Smooth muscle cell (in vitro differentiated cells): Measurements from ENCODE around the gene PTPRN. TPM values are rescaled to one million over a fixed set of nuclear protein-coding genes. Genes with fewer than 3 reads are reported as not detected.

Source experiments
- DNase-seq: peaks from one replicate; lab custom pipeline; 2025; ENCODE audit not compliant: unreplicated experiment; lab: John Stamatoyannopoulos, UW
- H2AFZ ChIP-seq: fragments of 200-600 bp; sonication (generic); 2 replicates; pipeline ENCODE4 v1.6.0; 2016; ENCODE audit warnings: antibody characterized with exemption, low read depth, mild to moderate bottlenecking
- H3F3A ChIP-seq: fragments of 200-600 bp; sonication (generic); 2 replicates; pipeline ENCODE4 v1.6.0; 2017; ENCODE audit warnings: antibody characterized with exemption, low read depth
- H3K27ac ChIP-seq: fragments of 200-600 bp; sonication (generic); 2 replicates; pipeline ENCODE4 v1.5.1; 2016; ENCODE audit warnings: low read depth, mild to moderate bottlenecking
- H3K27me3 ChIP-seq: fragments of 200-600 bp; sonication (generic); 2 replicates; pipeline ENCODE4 v1.6.1; 2016; ENCODE audit warnings: low read depth, mild to moderate bottlenecking
- H3K36me3 ChIP-seq: fragments of 200-600 bp; sonication (generic); 2 replicates; pipeline ENCODE4 v1.5.1; 2016; ENCODE audit warnings: low read depth
- H3K4me1 ChIP-seq: fragments of 200-600 bp; sonication (generic); 2 replicates; pipeline ENCODE4 v1.5.1; 2016; ENCODE audit warnings: low read depth
- H3K4me2 ChIP-seq: fragments of 200-600 bp; sonication (generic); 2 replicates; pipeline ENCODE4 v1.6.0; 2016; ENCODE audit warnings: mild to moderate bottlenecking
- H3K4me3 ChIP-seq: fragments of 200-600 bp; sonication (generic); 2 replicates; pipeline ENCODE4 v1.5.1; 2016; ENCODE audit warnings: mild to moderate bottlenecking
- H3K79me2 ChIP-seq: fragments of 200-600 bp; sonication (generic); 2 replicates; pipeline ENCODE4 v1.6.0; 2016; ENCODE audit warnings: low read depth, mild to moderate bottlenecking
- H3K9ac ChIP-seq: fragments of 200-600 bp; sonication (generic); 2 replicates; pipeline ENCODE4 v1.6.0; 2016; ENCODE audit warnings: low read depth
- H3K9me3 ChIP-seq: fragments of 200-600 bp; sonication (generic); replicated peaks from 2 replicates; pipeline ENCODE4 v1.5.1; 2016; ENCODE audit warnings: low read depth
- H4K20me1 ChIP-seq: fragments of 200-600 bp; sonication (generic); 2 replicates; pipeline ENCODE4 v1.6.0; 2016; ENCODE audit warnings: low read depth
- CTCF ChIP-seq: fragments of 200-600 bp; sonication (generic); IDR thresholded peaks from 2 replicates; pipeline ENCODE4 v1.5.1; 2017; ENCODE audit warnings: borderline replicate concordance, mild to moderate bottlenecking, antibody characterized with exemption; ENCODE audit not compliant: insufficient read depth, poor library complexity, severe bottlenecking
- WGBS: methylation state at CpG from one replicate; pipeline ENCODE4 v1.1.7; 2016; ENCODE audit warnings: low lambda C conversion rate; 5-methylcytosine and 5-hydroxymethylcytosine counted together
- polyA plus RNA-seq: library from polyadenylated mRNA; unstranded; fragments of >200 nt; fragmentation: Nextera tagmentation; extraction: Ambion mirVana; gene quantifications from 2 replicates; pipeline ENCODE4 v1.2.1, GENCODE V29; 2016
- total RNA-seq: library from RNA; depleted of rRNA; stranded (reverse); fragments of >200 nt; gene quantifications from 2 replicates; pipeline ENCODE4 v1.2.3, GENCODE V29; 2014

PTPRN gene
- total and polyA plus RNA-seq, 2 experiments from 2014 or later, result 10.7 to 36.4 TPM

GRCh38 chr2:219290381-219291171, 18.6 kb downstream of the PTPRN start:
- no peaks in the 10 kb centered on the region for H3K4me1 ChIP-seq
- H3K27me3 ChIP-seq, result no peaks in the 10 kb centered on the region
- no peaks in the 10 kb centered on the region for H4K20me1 ChIP-seq
- no peaks in the 10 kb centered on the region for H3F3A ChIP-seq
- no peak overlapping the region for H2AFZ ChIP-seq
- DNase-seq, result no peak
- 95% methylated on average over 12 of the region's 16 CpGs for WGBS
- H3K79me2 ChIP-seq, result no peaks in the 10 kb centered on the region
- no peak overlapping the region for H3K4me3 ChIP-seq
- no peaks in the 10 kb centered on the region for H3K36me3 ChIP-seq
- no peaks in the 10 kb centered on the region for H3K9me3 ChIP-seq
- no peak overlapping the region for H3K4me2 ChIP-seq
- H3K27ac ChIP-seq, result no peak overlapping the region
- H3K9ac ChIP-seq, result no peak overlapping the region
- TF ChIP-seq CTCF, result no peak

- Histone ChIP-seq H3K36me3 (no peaks in the 10 kb centered on the region), H3K9me3 (no peaks in the 10 kb centered on the region), H3K27ac (no peak overlapping the region), H2AFZ (no peak overlapping the region), H3K4me1 (no peaks in the 10 kb centered on the region), H3K4me3 (no peak overlapping the region), H4K20me1 (no peaks in the 10 kb centered on the region), H3K9ac (no peak overlapping the region), H3F3A (no peaks in the 10 kb centered on the region), H3K79me2 (no peaks in the 10 kb centered on the region), H3K4me2 (no peak overlapping the region), H3K27me3 (no peaks in the 10 kb centered on the region)
- 66% methylated on average over 16 of the region's 16 CpGs for WGBS
- TF ChIP-seq CTCF, result no peak
- DNase-seq, result peak; percentile 15
Observed at GRCh38 chr2:219289537-219290361, 19.5 kb downstream of the PTPRN start.

GRCh38 chr2:219289195-219289536, 20.0 kb downstream of the PTPRN start:
- H3K36me3 ChIP-seq, result no peaks in the 10 kb centered on the region
- 91% methylated on average over 6 of the region's 6 CpGs for WGBS
- no peak overlapping the region for H3K4me3 ChIP-seq
- H3K79me2 ChIP-seq, result no peaks in the 10 kb centered on the region
- H3K4me1 ChIP-seq, result no peaks in the 10 kb centered on the region
- TF ChIP-seq CTCF, result no peak
- DNase-seq, result no peak
- H3K9me3 ChIP-seq, result no peaks in the 10 kb centered on the region
- no peak overlapping the region for H3K4me2 ChIP-seq
- no peak overlapping the region for H2AFZ ChIP-seq
- H4K20me1 ChIP-seq, result no peaks in the 10 kb centered on the region
- no peak overlapping the region for H3K27ac ChIP-seq
- H3K27me3 ChIP-seq, result no peaks in the 10 kb centered on the region
- H3F3A ChIP-seq, result no peaks in the 10 kb centered on the region
- no peak overlapping the region for H3K9ac ChIP-seq
